GM12872 (cell line): ENCODE results near the gene PTPN23.

Source experiments
- TF ChIP-seq, protein P1 (sequence below): IDR thresholded peaks from 3 replicates; pipeline ENCODE4 v1.5.1; 2011; ENCODE audit warnings: low read depth, mild to moderate bottlenecking, low read length, moderate library complexity; ENCODE audit not compliant: insufficient read depth

PTPN23 gene

GRCh38 chr3:47412842-47413520 is 32.2 kb downstream of the PTPN23 start:
- TF ChIP-seq, protein P1, sequence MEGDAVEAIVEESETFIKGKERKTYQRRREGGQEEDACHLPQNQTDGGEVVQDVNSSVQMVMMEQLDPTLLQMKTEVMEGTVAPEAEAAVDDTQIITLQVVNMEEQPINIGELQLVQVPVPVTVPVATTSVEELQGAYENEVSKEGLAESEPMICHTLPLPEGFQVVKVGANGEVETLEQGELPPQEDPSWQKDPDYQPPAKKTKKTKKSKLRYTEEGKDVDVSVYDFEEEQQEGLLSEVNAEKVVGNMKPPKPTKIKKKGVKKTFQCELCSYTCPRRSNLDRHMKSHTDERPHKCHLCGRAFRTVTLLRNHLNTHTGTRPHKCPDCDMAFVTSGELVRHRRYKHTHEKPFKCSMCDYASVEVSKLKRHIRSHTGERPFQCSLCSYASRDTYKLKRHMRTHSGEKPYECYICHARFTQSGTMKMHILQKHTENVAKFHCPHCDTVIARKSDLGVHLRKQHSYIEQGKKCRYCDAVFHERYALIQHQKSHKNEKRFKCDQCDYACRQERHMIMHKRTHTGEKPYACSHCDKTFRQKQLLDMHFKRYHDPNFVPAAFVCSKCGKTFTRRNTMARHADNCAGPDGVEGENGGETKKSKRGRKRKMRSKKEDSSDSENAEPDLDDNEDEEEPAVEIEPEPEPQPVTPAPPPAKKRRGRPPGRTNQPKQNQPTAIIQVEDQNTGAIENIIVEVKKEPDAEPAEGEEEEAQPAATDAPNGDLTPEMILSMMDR: no peak

- TF ChIP-seq, protein P1: no peak
Observed at GRCh38 chr3:47413751-47414150, 32.9 kb downstream of the PTPN23 start.

DNA sequence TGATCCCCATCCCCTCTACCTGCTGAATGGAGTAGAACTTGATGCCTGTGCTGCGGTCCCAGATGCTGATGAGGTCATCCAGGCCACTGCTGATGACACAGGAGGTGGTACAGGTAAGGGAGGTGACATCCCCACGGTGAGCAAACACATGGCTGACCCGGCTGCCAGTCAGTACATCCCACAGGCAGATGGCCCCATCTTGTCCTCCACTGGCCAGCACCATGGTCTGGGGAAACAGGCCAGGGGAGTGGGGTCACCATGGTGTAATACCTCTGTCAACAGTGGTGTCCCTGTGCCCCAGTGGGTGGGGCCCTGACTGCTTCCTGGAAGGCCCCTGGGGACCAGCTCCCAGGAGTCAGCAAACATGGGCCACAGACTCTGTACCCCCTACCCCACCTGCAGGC is 33.3 kb downstream of the PTPN23 start:
- TF ChIP-seq, protein P1: no peak

DNA sequence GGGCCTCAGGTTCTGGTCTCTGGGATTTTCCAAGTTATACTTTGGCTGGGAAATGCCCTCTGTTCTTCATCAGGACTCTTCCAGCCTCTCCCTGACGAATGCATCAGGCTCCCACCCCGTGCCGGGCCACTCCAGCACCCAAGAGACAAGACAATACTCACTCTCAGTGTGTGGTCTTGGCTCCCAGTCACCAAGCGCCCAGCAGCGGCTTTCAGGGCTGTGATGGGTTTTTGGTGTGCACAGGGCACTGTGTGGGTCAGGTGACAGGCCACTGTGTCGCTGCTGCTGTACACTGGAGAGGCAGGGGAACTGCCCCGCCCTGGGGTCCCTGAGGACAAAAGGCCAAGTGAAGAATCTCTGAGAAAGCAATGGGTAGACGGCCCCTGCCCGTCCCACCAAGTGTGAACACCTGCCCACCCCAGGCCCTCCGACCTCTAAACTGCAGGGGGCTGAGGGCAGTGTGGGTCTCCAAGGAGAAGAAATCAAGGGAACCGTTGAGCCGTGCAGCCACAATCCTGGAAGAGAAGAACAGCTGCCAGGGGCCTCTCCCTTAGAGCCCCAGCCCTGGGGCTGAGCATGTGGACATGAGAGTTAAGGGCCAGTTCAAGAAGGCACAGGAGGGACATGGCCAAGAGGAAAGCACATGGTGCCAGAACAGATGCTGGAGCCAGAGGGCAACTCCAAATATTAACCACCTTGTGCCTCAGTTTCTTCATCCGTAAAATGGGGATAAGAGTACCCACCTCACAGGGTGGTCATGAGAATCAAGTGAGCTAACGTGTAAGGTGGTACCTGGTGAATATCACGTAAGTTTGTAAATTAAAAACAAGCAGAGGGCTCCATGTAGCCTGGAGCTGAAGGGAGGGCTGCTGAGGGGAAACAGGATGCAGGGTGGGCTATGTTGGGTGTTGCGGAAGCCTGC is 34.1 kb downstream of the PTPN23 start:
- TF ChIP-seq, protein P1: no peak

- TF ChIP-seq, protein P1: no peak
Observed at GRCh38 chr3:47416041-47416440, 35.2 kb downstream of the PTPN23 start.

GRCh38 chr3:47418167-47419082 is 37.6 kb downstream of the PTPN23 start:
- TF ChIP-seq, protein P1: peak; percentile 36; the same call in 2 of the 3 replicates
